Measurements from ENCODE around the gene PROCR.

- TF ChIP-seq, protein P1, sequence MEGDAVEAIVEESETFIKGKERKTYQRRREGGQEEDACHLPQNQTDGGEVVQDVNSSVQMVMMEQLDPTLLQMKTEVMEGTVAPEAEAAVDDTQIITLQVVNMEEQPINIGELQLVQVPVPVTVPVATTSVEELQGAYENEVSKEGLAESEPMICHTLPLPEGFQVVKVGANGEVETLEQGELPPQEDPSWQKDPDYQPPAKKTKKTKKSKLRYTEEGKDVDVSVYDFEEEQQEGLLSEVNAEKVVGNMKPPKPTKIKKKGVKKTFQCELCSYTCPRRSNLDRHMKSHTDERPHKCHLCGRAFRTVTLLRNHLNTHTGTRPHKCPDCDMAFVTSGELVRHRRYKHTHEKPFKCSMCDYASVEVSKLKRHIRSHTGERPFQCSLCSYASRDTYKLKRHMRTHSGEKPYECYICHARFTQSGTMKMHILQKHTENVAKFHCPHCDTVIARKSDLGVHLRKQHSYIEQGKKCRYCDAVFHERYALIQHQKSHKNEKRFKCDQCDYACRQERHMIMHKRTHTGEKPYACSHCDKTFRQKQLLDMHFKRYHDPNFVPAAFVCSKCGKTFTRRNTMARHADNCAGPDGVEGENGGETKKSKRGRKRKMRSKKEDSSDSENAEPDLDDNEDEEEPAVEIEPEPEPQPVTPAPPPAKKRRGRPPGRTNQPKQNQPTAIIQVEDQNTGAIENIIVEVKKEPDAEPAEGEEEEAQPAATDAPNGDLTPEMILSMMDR (IDR thresholded peaks at IDR 0.05; ENCODE audit: insufficient read depth, low read length) = no peak
- TF ChIP-seq POLR2AphosphoS5 (IDR thresholded peaks at IDR 0.05; ENCODE audit: low read depth) (no peak), SPI1 (IDR thresholded peaks at IDR 0.05; ENCODE audit: borderline replicate concordance, low read depth) (no peak)
- TF ChIP-seq, protein P2, sequence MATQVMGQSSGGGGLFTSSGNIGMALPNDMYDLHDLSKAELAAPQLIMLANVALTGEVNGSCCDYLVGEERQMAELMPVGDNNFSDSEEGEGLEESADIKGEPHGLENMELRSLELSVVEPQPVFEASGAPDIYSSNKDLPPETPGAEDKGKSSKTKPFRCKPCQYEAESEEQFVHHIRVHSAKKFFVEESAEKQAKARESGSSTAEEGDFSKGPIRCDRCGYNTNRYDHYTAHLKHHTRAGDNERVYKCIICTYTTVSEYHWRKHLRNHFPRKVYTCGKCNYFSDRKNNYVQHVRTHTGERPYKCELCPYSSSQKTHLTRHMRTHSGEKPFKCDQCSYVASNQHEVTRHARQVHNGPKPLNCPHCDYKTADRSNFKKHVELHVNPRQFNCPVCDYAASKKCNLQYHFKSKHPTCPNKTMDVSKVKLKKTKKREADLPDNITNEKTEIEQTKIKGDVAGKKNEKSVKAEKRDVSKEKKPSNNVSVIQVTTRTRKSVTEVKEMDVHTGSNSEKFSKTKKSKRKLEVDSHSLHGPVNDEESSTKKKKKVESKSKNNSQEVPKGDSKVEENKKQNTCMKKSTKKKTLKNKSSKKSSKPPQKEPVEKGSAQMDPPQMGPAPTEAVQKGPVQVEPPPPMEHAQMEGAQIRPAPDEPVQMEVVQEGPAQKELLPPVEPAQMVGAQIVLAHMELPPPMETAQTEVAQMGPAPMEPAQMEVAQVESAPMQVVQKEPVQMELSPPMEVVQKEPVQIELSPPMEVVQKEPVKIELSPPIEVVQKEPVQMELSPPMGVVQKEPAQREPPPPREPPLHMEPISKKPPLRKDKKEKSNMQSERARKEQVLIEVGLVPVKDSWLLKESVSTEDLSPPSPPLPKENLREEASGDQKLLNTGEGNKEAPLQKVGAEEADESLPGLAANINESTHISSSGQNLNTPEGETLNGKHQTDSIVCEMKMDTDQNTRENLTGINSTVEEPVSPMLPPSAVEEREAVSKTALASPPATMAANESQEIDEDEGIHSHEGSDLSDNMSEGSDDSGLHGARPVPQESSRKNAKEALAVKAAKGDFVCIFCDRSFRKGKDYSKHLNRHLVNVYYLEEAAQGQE (IDR thresholded peaks at IDR 0.05; ENCODE audit: insufficient replicate concordance, low read depth) = no peak
These were observed 18.7 kb downstream of the PROCR start for GRCh38 chr20:35190556-35190955.

Data from HL-60 (cell line).